HL-60 (cell line): Measurements from ENCODE around the gene TSC22D1.

ENCODE experiments used
- DNase-seq, 2 experiments: peaks; one replicate each; pipeline ENCODE4 v3.0.0-alpha.2; 2010 to 2020; ENCODE audit warnings: low read depth in 1 of 2, low spot score in 1 of 2
- H3K27ac ChIP-seq: fragments of 250-450 bp; sonication (Bioruptor Pico); replicated peaks from 2 replicates; pipeline ENCODE4 v1.5.1; 2020; ENCODE audit warnings: mild to moderate bottlenecking, moderate library complexity
- H3K27me3 ChIP-seq: fragments of 250-450 bp; sonication (Bioruptor Pico); 2 replicates; pipeline ENCODE4 v1.5.1; 2021; ENCODE audit warnings: mild to moderate bottlenecking, moderate library complexity; ENCODE audit not compliant: insufficient read depth, poor library complexity, severe bottlenecking
- H3K4me3 ChIP-seq: replicated peaks from 2 replicates; pipeline ENCODE4 v1.5.1; 2011; ENCODE audit warnings: mild to moderate bottlenecking, control low read depth, low read length; ENCODE audit not compliant: insufficient read depth
- CTCF ChIP-seq: IDR thresholded peaks from one replicate; pipeline ENCODE4 v1.5.1; 2011; ENCODE audit warnings: low read length, control low read depth, inconsistent platforms; ENCODE audit not compliant: insufficient read depth
- GABPA ChIP-seq: IDR thresholded peaks from 2 replicates; pipeline ENCODE4 v1.6.1; 2012; ENCODE audit warnings: low read depth
- POLR2AphosphoS5 ChIP-seq: IDR thresholded peaks from 2 replicates; pipeline ENCODE4 v1.6.1; 2012; ENCODE audit warnings: low read depth
- REST ChIP-seq: IDR thresholded peaks from 2 replicates; pipeline ENCODE4 v1.6.1; 2012; ENCODE audit warnings: low read depth; ENCODE audit not compliant: insufficient replicate concordance
- SPI1 ChIP-seq: IDR thresholded peaks from 2 replicates; pipeline ENCODE4 v1.6.1; 2012; ENCODE audit warnings: low read depth, mild to moderate bottlenecking, borderline replicate concordance

The TSC22D1 gene

GRCh38 chr13:44416744-44417143, 159.4 kb downstream of the TSC22D1 start:
- H3K27ac ChIP-seq, result no peak overlapping the region
- no peak overlapping the region for H3K4me3 ChIP-seq
- TF ChIP-seq GABPA (no peak), REST (no peak), SPI1 (no peak), CTCF (no peak), POLR2AphosphoS5 (no peak)
- no peaks in the 10 kb centered on the region for H3K27me3 ChIP-seq
- no peak for DNase-seq

GRCh38 chr13:44416301-44416700, 159.8 kb downstream of the TSC22D1 start:
- peak overlapping the region; percentile 23; the same call in 1 of the 2 replicates for H3K4me3 ChIP-seq
- peak; percentile 31; the same call in 1 of the 2 replicates for TF ChIP-seq POLR2AphosphoS5
- peak; percentile 98 for TF ChIP-seq SPI1
- TF ChIP-seq CTCF, result no peak
- peak overlapping the region; percentile 59 for H3K27ac ChIP-seq
- DNase-seq, result peak; percentile 74 to 84
- H3K27me3 ChIP-seq, result no peaks in the 10 kb centered on the region

- H3K27ac ChIP-seq, result peak overlapping the region; percentile 59
- DNase-seq, result no peak
- peak overlapping the region; percentile 23; the same call in 1 of the 2 replicates for H3K4me3 ChIP-seq
- no peaks in the 10 kb centered on the region for H3K27me3 ChIP-seq
- TF ChIP-seq SPI1, result no peak
- TF ChIP-seq POLR2AphosphoS5, result no peak
- TF ChIP-seq REST, result no peak
- TF ChIP-seq GABPA, result no peak
These were observed 160.3 kb downstream of the TSC22D1 start for GRCh38 chr13:44415815-44416214.

- no peak for DNase-seq
- Histone ChIP-seq H3K27me3 (no peaks in the 10 kb centered on the region), H3K4me3 (no peak overlapping the region), H3K27ac (no peak overlapping the region)
- TF ChIP-seq GABPA, result no peak
These were observed 161.4 kb downstream of the TSC22D1 start for GRCh38 chr13:44414716-44415115.

GRCh38 chr13:44413095-44413494, 163.0 kb downstream of the TSC22D1 start:
- no peak overlapping the region for H3K27ac ChIP-seq
- H3K27me3 ChIP-seq, result no peaks in the 10 kb centered on the region
- DNase-seq, result no peak
- no peak overlapping the region for H3K4me3 ChIP-seq
- TF ChIP-seq GABPA, result no peak
- TF ChIP-seq REST, result no peak
- TF ChIP-seq SPI1, result no peak
- no peak for TF ChIP-seq CTCF
- no peak for TF ChIP-seq POLR2AphosphoS5
